ENCODE results near the gene EPS8L1.

GRCh38 chr19:55056827-55057226 is 18.8 kb upstream of the EPS8L1 start:
- TF ChIP-seq, protein P1, sequence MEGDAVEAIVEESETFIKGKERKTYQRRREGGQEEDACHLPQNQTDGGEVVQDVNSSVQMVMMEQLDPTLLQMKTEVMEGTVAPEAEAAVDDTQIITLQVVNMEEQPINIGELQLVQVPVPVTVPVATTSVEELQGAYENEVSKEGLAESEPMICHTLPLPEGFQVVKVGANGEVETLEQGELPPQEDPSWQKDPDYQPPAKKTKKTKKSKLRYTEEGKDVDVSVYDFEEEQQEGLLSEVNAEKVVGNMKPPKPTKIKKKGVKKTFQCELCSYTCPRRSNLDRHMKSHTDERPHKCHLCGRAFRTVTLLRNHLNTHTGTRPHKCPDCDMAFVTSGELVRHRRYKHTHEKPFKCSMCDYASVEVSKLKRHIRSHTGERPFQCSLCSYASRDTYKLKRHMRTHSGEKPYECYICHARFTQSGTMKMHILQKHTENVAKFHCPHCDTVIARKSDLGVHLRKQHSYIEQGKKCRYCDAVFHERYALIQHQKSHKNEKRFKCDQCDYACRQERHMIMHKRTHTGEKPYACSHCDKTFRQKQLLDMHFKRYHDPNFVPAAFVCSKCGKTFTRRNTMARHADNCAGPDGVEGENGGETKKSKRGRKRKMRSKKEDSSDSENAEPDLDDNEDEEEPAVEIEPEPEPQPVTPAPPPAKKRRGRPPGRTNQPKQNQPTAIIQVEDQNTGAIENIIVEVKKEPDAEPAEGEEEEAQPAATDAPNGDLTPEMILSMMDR (IDR thresholded peaks at IDR 0.05) = no peak
- TF ChIP-seq POLR2A (IDR thresholded peaks at IDR 0.05) = no peak
